ENCODE data around the gene CDK5RAP3.

DNA sequence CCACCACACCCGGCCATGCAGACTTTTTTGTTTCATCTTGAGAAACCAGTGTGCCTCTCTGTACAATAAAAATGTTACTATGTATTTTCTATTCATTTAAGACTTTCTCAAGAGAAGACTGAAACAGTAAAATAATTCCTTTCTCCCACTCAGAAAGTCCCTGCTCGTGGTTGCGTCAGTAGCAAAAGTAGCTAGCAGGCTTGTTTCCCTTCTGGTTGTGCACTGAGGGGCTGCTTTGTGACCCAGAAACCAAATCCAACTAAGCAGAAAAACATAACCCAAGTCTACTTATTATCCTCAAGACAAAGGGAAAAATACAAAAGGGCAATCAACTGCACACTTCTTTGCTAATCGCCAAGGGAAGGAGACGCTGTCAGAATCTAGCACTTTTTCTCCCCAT is 33.0 kb upstream of the CDK5RAP3 start:
- TF ChIP-seq, protein P1, sequence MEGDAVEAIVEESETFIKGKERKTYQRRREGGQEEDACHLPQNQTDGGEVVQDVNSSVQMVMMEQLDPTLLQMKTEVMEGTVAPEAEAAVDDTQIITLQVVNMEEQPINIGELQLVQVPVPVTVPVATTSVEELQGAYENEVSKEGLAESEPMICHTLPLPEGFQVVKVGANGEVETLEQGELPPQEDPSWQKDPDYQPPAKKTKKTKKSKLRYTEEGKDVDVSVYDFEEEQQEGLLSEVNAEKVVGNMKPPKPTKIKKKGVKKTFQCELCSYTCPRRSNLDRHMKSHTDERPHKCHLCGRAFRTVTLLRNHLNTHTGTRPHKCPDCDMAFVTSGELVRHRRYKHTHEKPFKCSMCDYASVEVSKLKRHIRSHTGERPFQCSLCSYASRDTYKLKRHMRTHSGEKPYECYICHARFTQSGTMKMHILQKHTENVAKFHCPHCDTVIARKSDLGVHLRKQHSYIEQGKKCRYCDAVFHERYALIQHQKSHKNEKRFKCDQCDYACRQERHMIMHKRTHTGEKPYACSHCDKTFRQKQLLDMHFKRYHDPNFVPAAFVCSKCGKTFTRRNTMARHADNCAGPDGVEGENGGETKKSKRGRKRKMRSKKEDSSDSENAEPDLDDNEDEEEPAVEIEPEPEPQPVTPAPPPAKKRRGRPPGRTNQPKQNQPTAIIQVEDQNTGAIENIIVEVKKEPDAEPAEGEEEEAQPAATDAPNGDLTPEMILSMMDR (IDR thresholded peaks at IDR 0.05): no peak
- TF ChIP-seq POLR2AphosphoS5 (IDR thresholded peaks at IDR 0.05) (no peak), POLR2A (IDR thresholded peaks at IDR 0.05) (no peak)

Data from upper lobe of left lung (tissue), 4 donors.